Nephron (organoid): ENCODE data around the gene RIC3.

Source experiments
- H3K27ac Mint-ChIP-seq, 3 experiments: 2 replicates each; pipeline ENCODE4 v1.8.0; 2020; ENCODE audit warnings: mixed read lengths in 3 of 3, mild to moderate bottlenecking in 2 of 3, moderate library complexity in 1 of 3
- H3K27me3 Mint-ChIP-seq: 2 replicates; pipeline ENCODE4 v1.8.0; 2021; ENCODE audit warnings: low read depth, mild to moderate bottlenecking, moderate library complexity, mixed read lengths
- H3K36me3 Mint-ChIP-seq: 2 replicates; pipeline ENCODE4 v1.8.0; 2020; ENCODE audit warnings: low read depth, mixed read lengths
- H3K4me1 Mint-ChIP-seq: 2 replicates; pipeline ENCODE4 v1.8.0; 2020; ENCODE audit warnings: mixed read lengths
- H3K4me3 Mint-ChIP-seq, 3 experiments: 2 replicates each; pipeline ENCODE4 v1.8.0; 2020; ENCODE audit warnings: mild to moderate bottlenecking in 3 of 3, mixed read lengths in 3 of 3, moderate library complexity in 2 of 3
- H3K9me3 Mint-ChIP-seq: 2 replicates; pipeline ENCODE4 v1.8.0; 2020; ENCODE audit warnings: mixed read lengths
- CTCF ChIP-seq, 3 experiments: fragments of 200-600 bp; sonication (generic); IDR thresholded peaks; one replicate each; pipeline ENCODE4 v1.5.0; 2021; ENCODE audit warnings: antibody characterized with exemption in 3 of 3; ENCODE audit not compliant: unreplicated experiment in 3 of 3

Gene RIC3, protein sequence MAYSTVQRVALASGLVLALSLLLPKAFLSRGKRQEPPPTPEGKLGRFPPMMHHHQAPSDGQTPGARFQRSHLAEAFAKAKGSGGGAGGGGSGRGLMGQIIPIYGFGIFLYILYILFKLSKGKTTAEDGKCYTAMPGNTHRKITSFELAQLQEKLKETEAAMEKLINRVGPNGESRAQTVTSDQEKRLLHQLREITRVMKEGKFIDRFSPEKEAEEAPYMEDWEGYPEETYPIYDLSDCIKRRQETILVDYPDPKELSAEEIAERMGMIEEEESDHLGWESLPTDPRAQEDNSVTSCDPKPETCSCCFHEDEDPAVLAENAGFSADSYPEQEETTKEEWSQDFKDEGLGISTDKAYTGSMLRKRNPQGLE

GRCh38 chr11:8168485-8169257, at the start of gene RIC3:
Gene RIC3, minus strand, starts transcription at chr11:8169025. Its CDS starts 36 bp downstream, at chr11:8168989.
- H3K4me1 Mint-ChIP-seq: peaks cover 10% of the 10 kb centered on the region
- H3K27me3 Mint-ChIP-seq: peaks cover 64% of the 10 kb centered on the region
- no peak for TF ChIP-seq CTCF (IDR thresholded peaks at IDR 0.05; ENCODE audit: unreplicated experiment in 3 of 3)
- no peak within 1 kb of the TSS for H3K27ac Mint-ChIP-seq
- H3K4me3 Mint-ChIP-seq: peak within 1 kb of the TSS; percentile 57 to 79 (median 74)
- H3K36me3 Mint-ChIP-seq: no peaks in the 10 kb centered on the region
- H3K9me3 Mint-ChIP-seq: peaks cover 5% of the 10 kb centered on the region

GRCh38 chr11:8218409-8218808, 49.6 kb upstream of the RIC3 start:
- Mint-ChIP-seq H3K27ac (no peak overlapping the region), H3K36me3 (no peaks in the 10 kb centered on the region), H3K9me3 (no peaks in the 10 kb centered on the region), H3K4me1 (peaks cover 12% of the 10 kb centered on the region), H3K4me3 (no peak overlapping the region), H3K27me3 (peaks cover 16% of the 10 kb centered on the region)
- no peak for TF ChIP-seq CTCF (IDR thresholded peaks at IDR 0.05; ENCODE audit: unreplicated experiment in 3 of 3)

DNA sequence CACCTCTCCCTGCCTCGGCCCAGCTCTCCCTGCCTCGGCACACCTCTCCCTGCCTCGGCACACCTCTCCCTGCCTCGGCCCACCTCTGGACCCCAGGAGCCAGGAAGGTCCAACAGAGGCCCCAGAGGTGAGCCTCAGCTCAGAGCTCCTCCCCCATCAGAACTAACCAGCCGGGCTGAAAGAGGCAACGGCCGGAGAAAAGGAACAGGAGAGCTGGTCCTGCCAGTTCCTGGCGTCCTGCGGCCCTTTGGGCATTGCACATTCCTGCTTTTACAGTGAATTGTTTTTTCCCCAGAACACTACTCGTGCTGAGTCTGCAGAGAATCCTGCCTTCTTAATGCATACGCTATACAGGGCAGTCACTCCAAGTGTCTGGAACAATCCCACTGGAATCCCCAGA, 49.1 kb upstream of the RIC3 start:
- H3K4me3 Mint-ChIP-seq: no peak overlapping the region
- H3K4me1 Mint-ChIP-seq: peaks cover 9% of the 10 kb centered on the region
- H3K27ac Mint-ChIP-seq: no peak overlapping the region
- H3K27me3 Mint-ChIP-seq: peaks cover 20% of the 10 kb centered on the region
- H3K36me3 Mint-ChIP-seq: no peaks in the 10 kb centered on the region
- no peaks in the 10 kb centered on the region for H3K9me3 Mint-ChIP-seq
- no peak for TF ChIP-seq CTCF (IDR thresholded peaks at IDR 0.05; ENCODE audit: unreplicated experiment in 3 of 3)

DNA sequence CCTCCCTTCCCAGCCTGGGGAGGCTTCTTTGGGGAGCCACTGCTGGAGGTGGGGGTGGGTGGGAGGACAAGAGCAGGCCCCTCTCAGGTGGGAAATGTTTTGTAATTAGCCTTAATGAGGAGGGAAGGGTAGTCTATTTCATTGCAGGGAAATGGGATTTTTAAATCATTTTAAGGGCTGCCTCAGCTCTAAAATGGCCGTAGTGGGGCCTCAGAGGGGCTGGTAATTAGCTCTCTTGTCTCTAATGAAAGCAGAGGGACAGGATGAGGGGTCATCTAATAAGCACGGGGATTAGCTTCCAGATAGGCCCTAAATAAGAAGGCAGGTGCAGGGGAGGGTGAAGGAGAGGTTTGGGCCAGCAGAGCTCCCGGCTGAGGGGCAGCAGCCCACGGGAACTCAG, 48.3 kb upstream of the RIC3 start:
- H3K36me3 Mint-ChIP-seq: no peaks in the 10 kb centered on the region
- no peak overlapping the region for H3K27ac Mint-ChIP-seq
- no peaks in the 10 kb centered on the region for H3K9me3 Mint-ChIP-seq
- no peak for TF ChIP-seq CTCF (IDR thresholded peaks at IDR 0.05; ENCODE audit: unreplicated experiment in 3 of 3)
- no peak overlapping the region for H3K4me3 Mint-ChIP-seq
- peaks cover 20% of the 10 kb centered on the region for H3K27me3 Mint-ChIP-seq
- H3K4me1 Mint-ChIP-seq: peaks cover 5% of the 10 kb centered on the region

- Mint-ChIP-seq H3K4me3 (no peak overlapping the region), H3K9me3 (no peaks in the 10 kb centered on the region), H3K27ac (no peak overlapping the region), H3K4me1 (no peaks in the 10 kb centered on the region), H3K36me3 (no peaks in the 10 kb centered on the region), H3K27me3 (peaks cover 37% of the 10 kb centered on the region)
- TF ChIP-seq CTCF (IDR thresholded peaks at IDR 0.05; ENCODE audit: unreplicated experiment in 3 of 3): no peak
Measured at GRCh38 chr11:8213376-8213775, 44.6 kb upstream of the RIC3 start.
